IPS-20b (cell line): Measurements from ENCODE around the gene PA2G4.

Experiments used
- H3K27ac ChIP-seq: one replicate; pipeline ENCODE4 v1.5.1; 2013; ENCODE audit warnings: low read length
- H3K27me3 ChIP-seq: 2 replicates; pipeline ENCODE4 v1.6.1; 2013; ENCODE audit warnings: mild to moderate bottlenecking, low read length, inconsistent platforms; ENCODE audit not compliant: insufficient read depth
- H3K36me3 ChIP-seq: 2 replicates; pipeline ENCODE4 v1.6.1; 2013; ENCODE audit warnings: low read depth, mild to moderate bottlenecking, inconsistent platforms, low read length, moderate library complexity; ENCODE audit not compliant: insufficient read depth
- H3K4me1 ChIP-seq: 2 replicates; pipeline ENCODE4 v1.6.1; 2013; ENCODE audit warnings: mild to moderate bottlenecking, control low read depth, inconsistent platforms, low read length, moderate library complexity; ENCODE audit not compliant: insufficient read depth
- H3K4me3 ChIP-seq: 2 replicates; pipeline ENCODE4 v1.5.1; 2013; ENCODE audit warnings: mild to moderate bottlenecking, low read length, inconsistent platforms
- H3K9ac ChIP-seq: 2 replicates; pipeline ENCODE4 v1.6.1; 2013; ENCODE audit warnings: low read depth, mild to moderate bottlenecking, inconsistent platforms, low read length, moderate library complexity
- H3K9me3 ChIP-seq: 2 replicates; pipeline ENCODE4 v1.6.1; 2013; ENCODE audit warnings: mild to moderate bottlenecking, low read depth, low read length, inconsistent platforms; ENCODE audit not compliant: insufficient read depth

Gene PA2G4

DNA sequence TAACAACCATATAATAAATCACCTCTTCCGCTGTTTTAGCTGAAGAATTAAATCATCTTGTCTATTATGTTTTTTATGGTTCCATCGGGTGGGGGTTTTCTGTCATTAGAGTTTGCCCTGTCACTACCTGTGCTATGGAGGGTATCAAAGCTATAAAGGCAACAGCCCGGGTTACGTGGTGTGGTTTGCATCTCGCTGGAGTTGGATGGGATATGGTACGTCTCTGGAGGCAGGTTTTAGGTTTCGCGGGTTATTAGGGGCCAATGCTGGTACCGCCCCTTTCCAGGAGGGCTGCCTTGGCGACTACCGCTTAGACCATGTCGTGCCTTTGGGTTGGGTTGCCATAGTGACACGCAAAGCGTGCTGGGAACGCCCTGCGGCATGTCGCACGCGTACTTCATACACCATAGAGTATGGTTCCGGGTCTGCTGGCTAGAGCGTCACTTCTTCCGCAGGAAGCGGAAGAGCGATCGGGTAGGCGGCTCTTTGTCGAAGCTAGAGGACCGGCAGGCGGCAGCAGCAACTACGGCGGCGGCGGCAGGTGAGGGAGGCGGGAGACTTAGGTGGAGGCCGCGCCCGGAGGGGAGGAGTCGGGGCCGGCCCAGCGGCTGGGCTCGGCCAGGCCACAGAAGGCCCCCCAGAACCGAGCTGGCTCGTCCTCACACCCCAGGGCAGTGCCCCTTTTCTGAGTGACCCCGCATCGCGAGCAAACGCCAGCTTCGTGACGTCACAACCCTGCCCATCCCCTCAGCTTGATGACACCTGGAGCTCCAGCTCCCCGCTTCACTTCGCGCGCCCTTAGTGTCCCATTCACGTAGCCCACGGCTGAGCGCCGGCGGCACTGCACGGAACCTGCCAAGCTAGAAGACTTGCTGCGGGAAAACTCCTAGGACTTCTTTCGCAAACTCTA lies 13.7 kb downstream of the PA2G4 start, which contains the start of gene ZC3H10:
Gene ZC3H10, plus strand, starts transcription at position 489 of the 910 bp plus-strand sequence. CDS start 2,297 bp downstream, outside the sequence.
- Histone ChIP-seq H3K9ac (peak within 1 kb of the TSS; percentile 100), H3K27ac (peak within 1 kb of the TSS; percentile 88), H3K4me3 (peak within 1 kb of the TSS; percentile 97), H3K4me1 (peaks cover 10% of the 10 kb centered on the region; the same call in 1 of the 2 replicates), H3K36me3 (peaks cover 38% of the 10 kb centered on the region), H3K27me3 (no peaks in the 10 kb centered on the region), H3K9me3 (no peaks in the 10 kb centered on the region)

DNA sequence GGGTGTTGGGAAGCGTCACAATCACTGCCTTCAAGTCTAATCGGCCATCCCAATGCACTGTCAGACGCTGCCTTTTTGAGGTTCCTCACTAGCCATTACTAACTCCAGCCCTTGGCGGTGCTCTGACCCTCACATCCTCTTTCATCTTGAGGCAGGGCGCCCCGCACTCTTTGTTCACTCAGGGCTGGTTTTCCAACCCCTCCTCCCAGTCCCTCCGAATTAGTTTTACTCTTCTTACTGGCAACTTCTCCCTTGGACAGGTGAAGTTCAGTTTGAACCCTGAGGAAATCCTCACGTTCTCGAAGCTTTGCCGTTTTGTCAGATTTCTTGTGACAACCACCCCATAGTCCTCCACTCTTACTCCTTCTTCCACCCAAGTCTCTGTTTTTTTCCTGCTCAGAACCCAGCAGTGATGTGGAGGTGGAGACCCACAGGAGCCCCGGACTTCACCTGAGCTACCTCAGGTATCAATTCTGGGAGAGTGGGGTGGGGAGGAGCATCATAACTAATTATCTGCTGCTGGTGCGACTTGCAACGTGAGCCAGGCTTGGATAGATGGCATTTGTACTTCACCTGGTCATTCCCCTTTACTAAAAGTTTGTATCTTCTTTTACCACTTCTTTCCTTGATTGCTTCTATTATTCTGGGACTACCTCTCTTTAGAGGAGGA lies 14.5 kb downstream of the PA2G4 start:
- Histone ChIP-seq H3K27ac (no peak overlapping the region), H3K36me3 (peaks cover 30% of the 10 kb centered on the region)

DNA sequence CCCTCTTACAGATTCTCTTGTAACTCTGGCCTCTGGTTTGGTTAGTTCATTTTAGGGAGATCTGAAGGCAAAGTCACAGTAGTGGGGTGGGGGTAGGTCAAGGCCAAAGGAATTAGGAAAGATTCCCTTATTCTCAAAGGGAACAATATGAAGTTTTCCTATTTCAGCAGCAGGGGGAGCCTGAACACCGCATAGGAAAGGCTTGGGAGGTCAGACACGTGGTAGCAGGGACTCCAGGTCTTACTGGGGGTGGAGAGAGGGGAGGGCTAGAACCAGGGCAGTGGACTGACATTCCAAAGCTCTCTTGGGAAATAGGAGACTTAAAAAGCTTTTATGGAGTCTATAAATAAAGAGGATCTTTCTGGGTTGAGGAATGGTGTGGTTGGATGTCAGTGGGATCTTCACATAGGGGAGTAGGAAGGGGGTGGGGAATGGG lies 15.0 kb downstream of the PA2G4 start:
- peak overlapping the region; percentile 86; the same call in 1 of the 2 replicates for H3K9ac ChIP-seq
- peak overlapping the region; percentile 97 for H3K4me3 ChIP-seq
- peaks cover 26% of the 10 kb centered on the region for H3K36me3 ChIP-seq

More for the DNA sequence above, 14.5 kb downstream of the PA2G4 start:
- H3K9me3 ChIP-seq = no peaks in the 10 kb centered on the region
- H3K9ac ChIP-seq = peak overlapping the region; percentile 86; the same call in 1 of the 2 replicates
- no peaks in the 10 kb centered on the region for H3K27me3 ChIP-seq
- peaks cover 10% of the 10 kb centered on the region; the same call in 1 of the 2 replicates for H3K4me1 ChIP-seq
- peak overlapping the region; percentile 97 for H3K4me3 ChIP-seq

DNA sequence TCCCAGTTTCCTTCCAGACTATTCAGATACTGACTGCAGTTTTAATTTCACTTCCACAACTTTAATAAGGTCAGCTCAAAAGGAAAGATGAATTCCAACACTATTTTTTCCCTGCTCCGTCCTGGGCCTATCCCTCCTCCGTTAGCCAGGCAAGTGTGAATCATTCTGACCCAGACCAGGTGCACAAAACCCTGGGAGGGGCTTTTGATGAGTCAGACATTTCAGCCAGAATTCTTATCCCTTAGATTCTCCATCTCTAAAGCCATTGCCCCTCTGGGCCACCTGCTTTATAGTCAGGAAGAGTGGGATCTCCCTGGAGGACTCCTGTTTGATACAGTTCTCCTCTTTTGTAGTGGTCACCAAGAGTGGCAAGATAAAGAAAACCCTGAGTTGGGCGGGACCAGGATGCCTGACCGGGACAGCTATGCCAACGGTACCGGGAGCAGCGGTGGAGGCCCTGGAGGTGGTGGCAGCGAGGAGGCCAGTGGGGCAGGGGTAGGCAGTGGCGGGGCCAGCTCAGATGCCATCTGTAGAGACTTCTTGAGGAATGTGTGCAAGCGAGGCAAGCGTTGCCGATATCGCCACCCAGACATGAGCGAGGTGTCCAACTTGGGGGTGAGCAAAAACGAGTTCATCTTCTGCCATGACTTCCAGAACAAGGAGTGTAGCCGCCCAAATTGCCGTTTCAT lies 15.9 kb downstream of the PA2G4 start:
- no peak overlapping the region for H3K4me3 ChIP-seq
- H3K36me3 ChIP-seq = peaks cover 26% of the 10 kb centered on the region
- H3K27me3 ChIP-seq = no peaks in the 10 kb centered on the region
- H3K9me3 ChIP-seq = no peaks in the 10 kb centered on the region
- H3K27ac ChIP-seq = no peak overlapping the region
- H3K4me1 ChIP-seq = peaks cover 10% of the 10 kb centered on the region; the same call in 1 of the 2 replicates
- no peak overlapping the region for H3K9ac ChIP-seq

More for the DNA sequence above, 15.0 kb downstream of the PA2G4 start:
- H3K9me3 ChIP-seq = no peaks in the 10 kb centered on the region
- no peak overlapping the region for H3K27ac ChIP-seq
- peaks cover 10% of the 10 kb centered on the region; the same call in 1 of the 2 replicates for H3K4me1 ChIP-seq
- H3K27me3 ChIP-seq = no peaks in the 10 kb centered on the region

DNA sequence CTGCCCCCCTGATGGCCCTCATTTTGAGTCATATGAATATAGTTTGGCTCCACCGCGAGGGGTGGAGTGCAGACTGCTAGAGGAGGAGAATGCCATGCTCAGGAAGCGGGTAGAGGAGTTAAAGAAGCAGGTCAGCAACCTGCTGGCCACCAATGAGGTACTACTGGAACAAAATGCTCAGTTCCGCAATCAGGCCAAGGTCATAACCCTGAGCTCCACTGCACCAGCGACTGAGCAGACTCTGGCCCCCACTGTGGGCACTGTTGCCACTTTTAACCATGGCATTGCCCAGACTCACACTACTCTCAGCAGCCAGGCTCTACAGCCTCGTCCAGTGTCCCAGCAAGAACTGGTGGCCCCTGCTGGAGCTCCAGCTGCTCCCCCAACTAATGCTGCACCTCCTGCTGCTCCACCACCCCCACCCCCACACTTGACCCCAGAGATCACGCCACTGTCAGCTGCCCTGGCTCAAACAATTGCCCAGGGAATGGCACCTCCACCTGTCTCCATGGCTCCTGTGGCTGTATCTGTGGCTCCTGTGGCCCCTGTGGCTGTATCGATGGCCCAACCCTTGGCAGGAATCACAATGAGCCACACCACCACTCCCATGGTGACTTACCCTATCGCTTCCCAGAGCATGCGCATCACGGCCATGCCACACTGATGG lies 17.0 kb downstream of the PA2G4 start:
- H3K36me3 ChIP-seq = peaks cover 26% of the 10 kb centered on the region

DNA sequence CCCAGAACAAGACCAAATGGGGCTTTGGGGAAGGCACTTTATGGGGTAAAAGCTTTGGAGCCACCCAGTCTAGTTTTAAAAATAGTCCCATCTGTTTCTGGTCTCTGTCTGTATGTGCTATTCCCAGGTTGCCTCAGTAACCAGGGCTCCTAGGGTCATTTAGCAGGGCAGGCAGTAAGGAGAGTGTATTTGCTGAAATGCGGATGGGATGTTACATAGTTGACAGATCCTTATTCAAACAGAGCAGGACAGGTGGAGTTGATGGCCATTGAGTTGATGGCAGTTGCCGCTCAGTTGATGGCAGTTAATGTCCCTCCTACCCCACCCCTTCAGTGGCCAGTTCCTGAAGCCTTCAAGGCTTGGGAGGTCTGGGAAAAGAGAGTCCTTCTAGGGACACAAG lies 18.3 kb downstream of the PA2G4 start:
- Histone ChIP-seq H3K4me1 (peaks cover 23% of the 10 kb centered on the region; the same call in 1 of the 2 replicates), H3K9me3 (no peaks in the 10 kb centered on the region)

More for the DNA sequence above, 17.0 kb downstream of the PA2G4 start:
- Histone ChIP-seq H3K27ac (no peak overlapping the region), H3K9me3 (no peaks in the 10 kb centered on the region), H3K27me3 (no peaks in the 10 kb centered on the region), H3K4me1 (peaks cover 12% of the 10 kb centered on the region; the same call in 1 of the 2 replicates), H3K4me3 (no peak overlapping the region), H3K9ac (no peak overlapping the region)

DNA sequence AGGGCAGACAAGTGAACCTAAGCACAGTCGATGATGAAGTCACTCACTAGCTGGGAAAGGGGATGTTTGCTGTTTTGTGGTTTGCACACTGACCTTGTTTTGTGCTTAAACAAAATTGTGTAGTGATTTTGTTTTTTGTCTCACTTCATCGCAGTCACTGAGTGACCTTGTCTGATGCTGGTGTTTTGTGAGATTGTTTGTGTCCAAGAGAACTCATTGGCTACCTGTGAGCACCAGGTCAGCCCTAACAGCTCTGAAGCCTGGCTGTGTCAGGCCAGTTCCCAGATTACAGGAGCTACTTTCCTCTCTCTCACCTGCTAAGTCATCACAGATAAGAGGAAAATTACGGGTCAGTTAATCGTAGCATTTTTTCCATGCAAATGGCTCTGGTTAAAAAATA lies 19.8 kb downstream of the PA2G4 start:
- no peak overlapping the region for H3K27ac ChIP-seq
- no peak overlapping the region for H3K4me3 ChIP-seq
- no peak overlapping the region for H3K9ac ChIP-seq
- peaks cover 19% of the 10 kb centered on the region; the same call in 1 of the 2 replicates for H3K4me1 ChIP-seq
- H3K36me3 ChIP-seq = peaks cover 14% of the 10 kb centered on the region
- H3K9me3 ChIP-seq = no peaks in the 10 kb centered on the region
- no peaks in the 10 kb centered on the region for H3K27me3 ChIP-seq

More for the DNA sequence above, 18.3 kb downstream of the PA2G4 start:
- Histone ChIP-seq H3K9ac (no peak overlapping the region), H3K36me3 (peaks cover 16% of the 10 kb centered on the region), H3K4me3 (no peak overlapping the region), H3K27me3 (no peaks in the 10 kb centered on the region), H3K27ac (no peak overlapping the region)

DNA sequence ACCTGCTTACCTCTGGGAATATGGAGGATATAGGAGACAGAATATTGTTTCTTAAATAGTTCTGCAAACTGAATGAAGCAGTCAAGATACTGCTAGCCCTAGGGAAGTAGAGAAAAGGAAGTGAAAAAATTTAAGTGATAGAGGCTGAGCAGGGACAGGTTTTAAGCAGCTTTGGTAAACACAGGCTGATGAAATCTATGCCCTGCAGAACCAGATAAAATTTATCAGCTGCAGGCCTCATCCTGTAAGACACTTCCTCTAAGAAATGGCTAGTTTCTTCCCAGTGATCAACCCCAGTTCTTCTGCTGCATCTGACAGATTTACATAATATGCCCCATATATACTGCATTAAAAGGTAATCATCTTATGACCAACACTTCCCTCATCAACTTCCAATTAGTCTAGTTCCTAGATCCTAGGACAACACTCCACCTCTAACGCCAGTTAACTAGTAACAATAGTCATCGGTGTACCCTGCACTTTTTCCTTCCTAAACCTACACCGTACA lies 22.4 kb downstream of the PA2G4 start:
- Histone ChIP-seq H3K27ac (no peak overlapping the region), H3K4me1 (peaks cover 13% of the 10 kb centered on the region; the same call in 1 of the 2 replicates), H3K9ac (peak overlapping the region; percentile 74; the same call in 1 of the 2 replicates), H3K36me3 (peaks cover 18% of the 10 kb centered on the region), H3K4me3 (peak overlapping the region; percentile 63), H3K9me3 (no peaks in the 10 kb centered on the region), H3K27me3 (no peaks in the 10 kb centered on the region)

DNA sequence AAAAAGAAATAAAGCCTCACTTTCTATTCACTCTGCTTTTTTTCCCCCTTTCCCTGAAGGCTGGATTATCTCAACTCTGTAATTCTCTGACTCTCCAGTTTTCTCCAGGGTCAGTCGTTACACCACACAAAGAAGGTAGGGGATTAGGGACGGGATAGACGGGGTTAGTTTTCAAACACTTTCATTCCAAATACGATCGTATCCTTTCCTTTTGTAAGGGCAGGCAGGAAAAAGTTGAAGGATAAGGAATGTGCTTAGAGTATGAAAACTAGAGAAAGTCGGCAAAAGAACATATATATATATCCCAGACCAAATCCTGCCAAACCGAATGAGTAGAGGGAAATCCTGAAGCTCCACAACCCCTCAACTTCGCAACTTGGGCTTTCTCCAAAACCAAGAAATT lies 23.1 kb downstream of the PA2G4 start:
- Histone ChIP-seq H3K27me3 (no peaks in the 10 kb centered on the region), H3K36me3 (peaks cover 25% of the 10 kb centered on the region), H3K4me3 (peak overlapping the region; percentile 63), H3K4me1 (peaks cover 13% of the 10 kb centered on the region; the same call in 1 of the 2 replicates), H3K27ac (no peak overlapping the region), H3K9ac (peak overlapping the region; percentile 74; the same call in 1 of the 2 replicates), H3K9me3 (no peaks in the 10 kb centered on the region)

DNA sequence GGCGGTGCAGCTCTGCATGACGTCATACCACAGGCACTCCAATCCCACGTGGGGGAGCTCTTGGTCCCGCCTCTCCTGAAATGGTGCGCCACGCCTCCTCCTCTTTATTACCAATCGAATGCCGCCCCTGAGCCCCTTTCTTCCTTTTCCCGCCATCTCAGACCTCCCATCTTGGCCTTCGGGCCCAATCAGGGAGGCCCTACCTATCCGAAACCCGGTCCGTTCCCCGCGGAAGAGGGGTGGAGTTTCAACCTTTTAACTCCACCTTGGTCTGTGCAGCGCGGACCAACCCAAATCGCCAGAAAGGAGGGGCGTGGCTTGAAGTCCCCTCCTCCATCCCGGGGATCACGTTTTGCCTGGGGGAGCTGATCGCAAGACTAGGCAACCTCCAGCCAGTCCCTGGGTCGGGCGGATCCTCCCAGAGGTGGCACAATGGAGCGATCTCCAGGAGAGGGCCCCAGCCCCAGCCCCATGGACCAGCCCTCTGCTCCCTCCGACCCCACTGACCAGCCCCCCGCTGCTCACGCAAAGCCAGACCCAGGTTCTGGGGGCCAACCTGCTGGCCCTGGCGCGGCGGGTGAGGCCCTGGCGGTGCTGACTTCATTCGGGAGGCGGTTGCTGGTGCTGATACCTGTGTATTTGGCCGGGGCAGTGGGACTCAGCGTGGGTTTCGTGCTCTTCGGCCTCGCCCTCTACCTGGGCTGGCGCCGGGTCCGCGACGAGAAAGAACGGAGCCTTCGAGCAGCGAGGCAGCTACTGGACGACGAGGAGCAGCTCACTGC lies 23.7 kb downstream of the PA2G4 start, which contains the start of gene ESYT1:
Gene ESYT1, plus strand, starts transcription at position 380 of the 782 bp plus-strand sequence. Its CDS starts 53 bp downstream, at position 433.
- Histone ChIP-seq H3K36me3 (peaks cover 29% of the 10 kb centered on the region), H3K4me3 (peak within 1 kb of the TSS; percentile 86), H3K27me3 (no peaks in the 10 kb centered on the region), H3K9ac (peak within 1 kb of the TSS; percentile 93), H3K27ac (no peak within 1 kb of the TSS), H3K9me3 (no peaks in the 10 kb centered on the region), H3K4me1 (peaks cover 13% of the 10 kb centered on the region; the same call in 1 of the 2 replicates)
